ENCODE measurements around the gene SLC29A4. TPM values are rescaled to one million over a fixed set of nuclear protein-coding genes. Genes with fewer than 3 reads are reported as not detected.

Gene SLC29A4
- total and polyA plus RNA-seq, 2 of the 4 experiments (the other 2 are of a cell fraction) = 2.3 to 7.6 TPM

- ChIA-PET POLR2A (ENCODE audit: unreplicated experiment) (no interaction called here), CTCF (no interaction called here)
- Histone ChIP-seq H3K27ac (ENCODE audit: insufficient read depth, low read length) (no peak overlapping the region), H3K4me3 (ENCODE audit: insufficient read depth, low read depth, low read length) (no peak overlapping the region), H2BK20ac (ENCODE audit: low read depth, low read length) (no peak overlapping the region), H4K20me1 (ENCODE audit: insufficient read depth, low read length) (no peaks in the 10 kb centered on the region), H3K56ac (ENCODE audit: extremely low read depth, insufficient read depth, low read length) (no peak overlapping the region), H2AK9ac (replicated peaks; ENCODE audit: low read depth, low read length, poor library complexity) (no peak overlapping the region), H3K79me1 (ENCODE audit: low read depth in 1 of 2, low read length in 2 of 2) (no peaks in the 10 kb centered on the region), H3K23ac (ENCODE audit: low read depth, low read length) (no peak overlapping the region), H4K8ac (ENCODE audit: low read depth in 2 of 2, low read length in 2 of 2) (no peak overlapping the region), H2BK15ac (ENCODE audit: low read depth, low read length) (no peak overlapping the region), H4K91ac (ENCODE audit: insufficient read depth, low read depth, low read length) (no peak overlapping the region), H3K36me3 (ENCODE audit: control insufficient read depth, insufficient read depth, low read length) (peaks cover 26% of the 10 kb centered on the region), H3K27me3 (ENCODE audit: control insufficient read depth, insufficient read depth, low read length) (no peaks in the 10 kb centered on the region), H3K4me1 (ENCODE audit: control insufficient read depth, insufficient read depth, low read length) (no peaks in the 10 kb centered on the region), H3K9ac (ENCODE audit: low read depth, low read length) (no peak overlapping the region), H3K9me3 (ENCODE audit: control insufficient read depth, insufficient read depth, low read length) (no peaks in the 10 kb centered on the region; the same call in 1 of the 2 replicates), H3K4me2 (ENCODE audit: low read depth, low read length) (no peak overlapping the region), H3K18ac (ENCODE audit: low read depth, low read length) (no peak overlapping the region), H2BK120ac (ENCODE audit: low read depth, low read length) (no peak overlapping the region), H3K4ac (ENCODE audit: low read depth, low read length) (no peak overlapping the region), H4K5ac (ENCODE audit: low read depth, low read length) (no peak overlapping the region), H2BK5ac (ENCODE audit: low read depth, low read length, poor library complexity, severe bottlenecking) (no peak overlapping the region), H3K9me1 (ENCODE audit: insufficient read depth, low read length) (no peaks in the 10 kb centered on the region), H2AK5ac (ENCODE audit: low read depth, low read length) (no peak overlapping the region), H3K14ac (replicated peaks; ENCODE audit: low read depth, low read length) (no peak overlapping the region), H2AFZ (replicated peaks; ENCODE audit: low read length, poor library complexity) (no peak overlapping the region)
- in situ Hi-C loops (cut with MboI; ENCODE audit: low sequenced_read_pairs) = no loop called here
- intact Hi-C loops (cut with micrococcal nuclease) = no loop called here
- ATAC-seq (ENCODE audit: low read depth) (no peak), DNase-seq (no peak)
- dilution Hi-C loops (cut with HindIII; ENCODE audit: low sequenced_read_pairs, unreplicated experiment) = no loop called here
- TF ChIP-seq FOS (IDR thresholded peaks at IDR 0.05; ENCODE audit: low read depth, low read length) (no peak), MAFK (IDR thresholded peaks at IDR 0.05; ENCODE audit: low read depth, low read length) (no peak), USF2 (IDR thresholded peaks at IDR 0.05; ENCODE audit: low read depth, low read length) (no peak)
- no TSS peak for BruUV-seq (replicated peaks)
- WGBS, 2 experiments (ENCODE audit: extremely low coverage in 2 of 2, insufficient read length in 1 of 2) = 75% methylated on average over 2 of the region's 14 CpGs; no CpG with 5 or more reads in 1 of the 2 experiments
These were observed 11.6 kb downstream of the SLC29A4 start for GRCh38 chr7:5294169-5294987.
